GM19238 (cell line): Measurements from ENCODE around the gene ERLIN1.
"Not testable (repeated sequence)": the region's sequence is repeated elsewhere in the genome, so short reads cannot be mapped to it uniquely, and the experiment has no call there.

Source experiments
- DNase-seq: peaks from one replicate; pipeline ENCODE4 v3.0.0; 2011; ENCODE audit warnings: low spot score; ENCODE audit not compliant: insufficient read length

ERLIN1 gene

GRCh38 chr10:100135486-100135885, 50.3 kb downstream of the ERLIN1 start:
- no peak for DNase-seq

GRCh38 chr10:100133801-100134200, 52.0 kb downstream of the ERLIN1 start:
- no peak for DNase-seq

GRCh38 chr10:100132427-100132826, 53.4 kb downstream of the ERLIN1 start:
- no peak for DNase-seq

DNA sequence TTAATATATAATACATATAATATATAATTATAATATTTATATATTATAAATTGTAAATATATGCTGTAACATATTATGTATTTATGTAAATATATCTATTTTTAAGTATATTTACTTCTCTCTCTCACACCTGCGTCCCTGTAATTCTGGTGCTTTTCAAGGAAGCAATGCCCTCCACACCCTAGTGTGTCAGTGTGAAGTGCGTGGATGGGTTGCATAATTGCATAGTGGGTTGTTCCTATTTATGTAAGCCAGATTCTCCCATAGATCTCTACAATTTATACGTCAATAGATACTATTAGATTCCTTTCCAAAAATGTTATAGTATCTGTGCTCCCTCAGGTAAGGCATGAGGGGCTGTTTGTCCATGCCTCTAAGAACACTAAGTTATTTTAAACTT, 54.3 kb downstream of the ERLIN1 start:
- DNase-seq, result no peak

GRCh38 chr10:100130831-100131230, 55.0 kb downstream of the ERLIN1 start:
- no peak for DNase-seq

DNA sequence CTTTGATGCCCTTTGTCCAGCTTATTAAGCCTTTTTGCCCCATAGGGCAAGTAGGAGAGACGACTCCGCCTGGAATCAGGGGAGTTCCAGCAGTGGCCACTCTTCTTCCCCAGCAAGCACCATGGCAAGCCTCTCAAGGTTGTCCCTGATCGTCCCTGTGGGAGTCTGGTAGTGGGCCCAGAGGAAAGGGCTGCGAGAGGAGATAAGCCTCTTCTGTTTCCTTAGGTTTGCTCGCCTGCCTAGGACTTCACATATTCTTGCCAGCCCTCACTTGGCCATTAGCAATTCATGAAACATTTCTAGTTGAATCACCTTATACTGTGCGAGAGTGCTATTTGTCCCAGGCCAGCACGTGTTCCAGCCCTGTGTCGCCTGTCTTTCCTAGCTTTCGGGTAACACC, 56.4 kb downstream of the ERLIN1 start:
- no peak for DNase-seq

- no peak for DNase-seq
Observed at GRCh38 chr10:100128951-100129350, 56.9 kb downstream of the ERLIN1 start.

DNA sequence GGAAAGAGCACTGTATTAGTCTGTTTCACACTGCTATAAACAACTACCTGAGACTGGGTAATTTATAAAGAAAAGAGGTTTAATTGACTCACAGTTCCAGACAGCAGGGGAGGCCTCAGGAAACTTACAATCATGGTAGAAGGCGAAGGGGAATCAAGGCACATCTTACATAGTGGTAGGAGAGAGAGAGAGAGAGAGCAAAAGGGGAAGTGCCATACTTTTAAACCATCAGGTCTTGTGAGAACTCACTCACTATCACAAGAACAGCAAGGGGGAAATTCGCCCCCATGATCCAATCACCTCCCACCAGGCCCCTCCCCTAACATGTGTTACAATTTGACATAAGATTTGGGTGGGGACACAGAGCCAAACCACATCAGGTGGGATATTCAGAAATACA, 60.5 kb downstream of the ERLIN1 start:
- not testable (repeated sequence) for DNase-seq

GRCh38 chr10:100124097-100124496, 61.7 kb downstream of the ERLIN1 start:
- DNase-seq, result no peak

DNA sequence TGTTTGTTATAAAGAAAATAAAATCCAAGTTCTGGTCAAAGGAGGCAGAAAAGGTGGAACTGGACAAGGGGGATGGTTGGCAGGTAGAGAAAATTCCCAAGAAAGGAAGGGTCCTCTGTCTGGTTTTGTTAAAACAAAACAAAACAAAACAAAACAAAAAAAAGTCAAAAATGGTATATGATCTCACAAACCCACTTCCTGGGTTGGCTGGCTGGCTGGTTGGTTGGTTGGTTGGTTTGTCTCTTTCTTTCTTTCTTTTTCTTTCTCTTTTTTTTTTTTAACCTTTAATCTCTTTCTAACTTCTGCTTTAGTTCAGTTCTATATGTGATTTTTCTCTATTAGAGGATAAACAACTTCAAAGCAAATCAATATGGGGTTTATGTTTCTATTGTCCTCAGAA, 63.0 kb downstream of the ERLIN1 start:
- DNase-seq, result no peak

GRCh38 chr10:100120550-100120949, 65.3 kb downstream of the ERLIN1 start:
- DNase-seq, result no peak

- DNase-seq, result no peak
Observed at GRCh38 chr10:100119726-100120125, 66.1 kb downstream of the ERLIN1 start.

GRCh38 chr10:100114976-100115770, 70.7 kb downstream of the ERLIN1 start:
- no peak for DNase-seq

GRCh38 chr10:100114460-100114859, 71.4 kb downstream of the ERLIN1 start:
- DNase-seq, result no peak

GRCh38 chr10:100109670-100110069, 76.2 kb downstream of the ERLIN1 start:
- DNase-seq, result no peak

DNA sequence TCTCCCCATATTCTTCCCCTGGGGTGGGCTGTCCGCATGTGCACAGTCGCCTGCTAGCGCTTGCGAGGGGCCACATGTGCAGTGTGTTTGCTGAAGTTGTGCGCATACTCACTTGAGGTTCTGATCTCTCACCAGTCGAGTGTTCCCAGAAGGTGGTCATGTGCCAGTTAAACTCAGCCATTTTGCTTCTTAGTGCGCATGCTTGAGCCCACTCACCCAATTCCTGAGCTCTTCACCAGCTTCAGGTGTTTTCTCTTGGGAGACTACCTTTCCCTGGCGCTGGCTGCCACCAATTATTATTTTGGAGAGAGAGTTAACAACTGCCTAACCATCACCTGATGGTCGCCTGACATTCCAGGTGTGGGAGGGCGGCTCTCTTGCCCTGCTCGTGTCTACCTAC, 79.0 kb downstream of the ERLIN1 start:
- no peak for DNase-seq

- no peak for DNase-seq
Observed at GRCh38 chr10:100104300-100104699, 81.5 kb downstream of the ERLIN1 start.

GRCh38 chr10:100103581-100103980, 82.2 kb downstream of the ERLIN1 start:
- DNase-seq, result no peak

DNA sequence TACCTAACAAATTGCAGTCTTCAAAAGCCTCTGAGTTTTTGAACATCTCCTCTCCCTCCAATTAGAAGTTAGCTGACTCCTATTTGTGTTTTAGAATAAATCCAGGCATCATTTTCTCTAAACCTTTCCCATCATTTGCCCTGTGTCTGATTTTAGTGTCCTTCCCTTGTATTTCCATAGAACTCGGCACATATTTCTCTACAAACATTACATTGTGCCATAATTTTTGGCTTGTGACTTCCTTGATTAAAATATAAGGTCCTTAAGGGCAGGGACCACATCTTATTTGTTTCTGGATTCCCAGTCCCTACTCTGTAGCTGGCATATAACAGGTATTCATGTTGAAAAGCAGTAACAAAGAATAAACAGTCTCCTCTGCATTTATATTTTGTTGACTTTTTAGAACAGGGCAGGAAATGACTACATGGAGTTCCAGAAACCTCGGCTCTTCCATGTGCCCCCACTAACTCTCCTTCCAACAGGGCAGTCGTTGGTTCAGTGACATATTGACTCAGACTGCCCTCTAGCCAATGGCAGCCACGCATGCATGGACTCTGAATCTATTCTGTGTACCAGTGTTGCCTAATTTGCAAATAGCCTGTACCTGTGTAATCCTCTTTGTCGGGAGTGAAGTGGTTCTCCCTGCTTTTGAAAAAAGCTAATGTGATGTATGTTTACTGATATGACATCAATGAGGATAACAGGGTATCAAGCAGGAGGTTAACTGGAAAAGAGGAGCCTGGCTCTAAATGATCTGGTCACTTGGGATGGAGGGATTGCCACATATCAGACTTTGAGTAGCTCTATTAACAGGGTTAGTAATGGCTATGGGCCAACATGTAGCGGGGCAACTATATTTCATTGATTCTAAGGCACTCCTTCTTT, 84.4 kb downstream of the ERLIN1 start:
- DNase-seq, result no peak

GRCh38 chr10:100100651-100101184, 85.1 kb downstream of the ERLIN1 start:
- no peak for DNase-seq
